ENCODE measurements around the gene KLF15. TPM values are rescaled to one million over a fixed set of nuclear protein-coding genes. Genes with fewer than 3 reads are reported as not detected.

KLF15 gene
- total RNA-seq, 1 donor from 2014 or later: 0.74 TPM

DNA sequence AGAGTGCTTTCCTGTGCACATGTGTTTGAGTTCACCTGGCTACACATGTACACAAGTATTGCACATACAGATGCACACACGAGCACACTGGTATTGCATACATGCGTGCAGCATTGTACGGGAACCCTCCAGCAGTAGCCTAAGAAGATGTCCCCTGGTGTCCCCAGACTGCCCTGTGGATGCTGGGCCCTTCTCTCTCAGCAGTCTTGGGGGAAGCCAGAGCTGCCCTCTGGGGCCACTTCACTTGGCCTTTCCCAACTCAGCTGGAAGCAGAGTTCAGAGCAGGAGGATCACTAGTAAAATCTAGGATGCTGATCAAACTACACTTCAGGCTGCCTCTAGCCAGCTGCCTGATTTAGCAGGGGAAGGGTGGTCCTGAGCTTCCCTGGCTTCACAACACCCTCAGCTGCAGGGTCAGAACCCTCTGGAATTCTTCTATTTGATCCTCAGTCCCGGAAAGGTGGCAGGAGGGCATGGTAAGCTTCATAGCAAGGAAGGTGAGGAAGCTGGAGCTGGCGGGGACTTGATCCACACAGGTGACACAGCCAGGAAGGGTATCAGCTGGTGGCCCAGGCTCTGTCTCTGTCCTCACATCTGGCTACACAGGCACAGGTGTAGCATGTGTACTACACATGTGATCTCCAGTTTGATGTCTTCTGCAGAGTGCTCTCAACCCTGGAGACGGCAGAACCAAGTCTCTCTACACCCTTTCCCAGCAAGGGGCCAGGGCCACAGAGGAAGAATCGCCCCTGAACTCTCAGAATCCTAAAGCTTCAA, 36.5 kb downstream of the KLF15 start:
- Mint-ChIP-seq H3K9me3 (ENCODE audit: unreplicated experiment) (no peaks in the 10 kb centered on the region), H3K4me1 (ENCODE audit: low read depth, unreplicated experiment) (no peaks in the 10 kb centered on the region), H3K27ac (ENCODE audit: unreplicated experiment) (no peak overlapping the region), H3K36me3 (ENCODE audit: unreplicated experiment) (peaks cover 4% of the 10 kb centered on the region), H3K27me3 (ENCODE audit: unreplicated experiment) (no peaks in the 10 kb centered on the region), H3K4me3 (ENCODE audit: unreplicated experiment) (no peak overlapping the region)
- DNase-seq: no peak
- TF ChIP-seq, protein P1, sequence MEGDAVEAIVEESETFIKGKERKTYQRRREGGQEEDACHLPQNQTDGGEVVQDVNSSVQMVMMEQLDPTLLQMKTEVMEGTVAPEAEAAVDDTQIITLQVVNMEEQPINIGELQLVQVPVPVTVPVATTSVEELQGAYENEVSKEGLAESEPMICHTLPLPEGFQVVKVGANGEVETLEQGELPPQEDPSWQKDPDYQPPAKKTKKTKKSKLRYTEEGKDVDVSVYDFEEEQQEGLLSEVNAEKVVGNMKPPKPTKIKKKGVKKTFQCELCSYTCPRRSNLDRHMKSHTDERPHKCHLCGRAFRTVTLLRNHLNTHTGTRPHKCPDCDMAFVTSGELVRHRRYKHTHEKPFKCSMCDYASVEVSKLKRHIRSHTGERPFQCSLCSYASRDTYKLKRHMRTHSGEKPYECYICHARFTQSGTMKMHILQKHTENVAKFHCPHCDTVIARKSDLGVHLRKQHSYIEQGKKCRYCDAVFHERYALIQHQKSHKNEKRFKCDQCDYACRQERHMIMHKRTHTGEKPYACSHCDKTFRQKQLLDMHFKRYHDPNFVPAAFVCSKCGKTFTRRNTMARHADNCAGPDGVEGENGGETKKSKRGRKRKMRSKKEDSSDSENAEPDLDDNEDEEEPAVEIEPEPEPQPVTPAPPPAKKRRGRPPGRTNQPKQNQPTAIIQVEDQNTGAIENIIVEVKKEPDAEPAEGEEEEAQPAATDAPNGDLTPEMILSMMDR (IDR thresholded peaks at IDR 0.05; ENCODE audit: partially characterized antibody, unreplicated experiment): no peak

DNA sequence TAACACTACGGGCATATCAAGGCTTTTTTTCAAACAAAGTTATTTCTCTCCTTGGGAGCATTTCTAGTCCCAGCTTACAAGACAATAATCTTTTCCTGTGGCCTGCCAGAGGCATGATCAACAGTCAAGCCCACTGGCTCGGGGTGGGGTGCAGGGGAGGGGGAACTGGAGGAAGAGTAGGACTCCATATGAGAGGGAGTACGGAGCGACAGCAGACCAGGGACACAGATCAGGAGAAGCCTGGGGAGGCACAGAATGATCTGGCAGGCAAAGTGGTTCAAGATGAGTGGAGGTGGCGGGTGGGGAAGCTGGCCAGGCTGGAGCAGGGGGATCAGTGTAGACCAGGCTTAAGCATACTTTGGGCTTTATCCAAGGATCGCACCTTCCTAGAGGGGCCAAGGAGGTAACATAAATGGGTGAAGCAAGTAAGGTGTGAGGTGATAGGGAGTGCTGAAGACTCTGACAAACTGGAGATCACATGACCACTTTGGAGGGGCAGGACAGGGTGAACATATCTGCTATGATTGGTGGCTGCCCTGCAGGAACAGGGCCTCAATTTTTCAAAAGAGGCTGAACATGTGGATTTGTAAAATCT, 37.4 kb downstream of the KLF15 start:
- TF ChIP-seq, protein P1 (IDR thresholded peaks at IDR 0.05; ENCODE audit: partially characterized antibody, unreplicated experiment): no peak
- Mint-ChIP-seq H3K27ac (ENCODE audit: unreplicated experiment) (no peak overlapping the region), H3K4me3 (ENCODE audit: unreplicated experiment) (no peak overlapping the region)

DNA sequence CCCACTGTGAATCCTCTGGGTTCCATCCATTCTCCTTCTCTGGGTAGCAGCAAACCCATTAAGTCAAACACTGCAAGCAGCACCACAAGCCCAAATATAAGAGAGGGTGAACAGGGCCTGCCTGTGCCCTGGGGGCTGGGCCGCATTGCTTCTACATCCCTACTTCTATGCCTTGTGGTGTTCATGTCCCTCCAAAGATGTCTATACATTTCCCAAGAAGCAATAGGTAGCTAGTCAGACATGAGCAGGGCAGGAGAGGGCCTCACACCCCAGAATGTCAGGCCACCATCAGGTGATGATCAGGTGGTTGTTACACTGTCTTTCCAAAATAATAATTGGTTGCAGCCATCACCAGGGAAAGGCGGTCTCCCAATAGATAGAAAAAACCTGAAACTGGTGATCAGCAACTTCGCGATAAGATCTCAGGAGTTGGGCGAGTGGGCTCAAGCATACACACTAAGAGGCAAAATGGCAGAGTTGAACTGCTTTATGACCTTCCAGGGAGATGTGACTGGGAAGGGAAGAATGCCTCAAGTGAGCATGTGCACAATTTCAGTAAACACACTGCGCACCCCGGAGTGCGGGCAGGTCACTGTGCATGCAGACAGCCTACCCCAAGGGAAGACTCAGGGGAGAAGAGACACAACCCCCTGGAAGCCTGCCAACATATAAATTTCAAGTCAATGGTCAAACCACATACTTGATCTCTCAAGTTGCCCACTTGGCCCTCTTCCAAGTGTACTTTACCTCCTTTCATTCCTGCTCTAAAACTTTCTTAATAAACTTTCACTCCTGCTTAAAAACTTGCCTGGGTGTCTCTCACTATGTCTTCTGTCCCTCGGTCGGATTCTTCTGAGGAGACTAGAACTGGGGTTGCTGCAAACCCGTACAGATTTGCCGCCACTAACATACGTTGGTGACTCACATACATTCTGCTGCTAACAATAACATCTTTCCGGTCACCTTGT, 39.9 kb downstream of the KLF15 start:
- no peak overlapping the region for H3K4me3 Mint-ChIP-seq (ENCODE audit: unreplicated experiment)
- H3K4me1 Mint-ChIP-seq (ENCODE audit: low read depth, unreplicated experiment): no peaks in the 10 kb centered on the region
- peaks cover 16% of the 10 kb centered on the region for H3K36me3 Mint-ChIP-seq (ENCODE audit: unreplicated experiment)
- DNase-seq: no peak
- TF ChIP-seq, protein P1 (IDR thresholded peaks at IDR 0.05; ENCODE audit: partially characterized antibody, unreplicated experiment): no peak
- H3K27ac Mint-ChIP-seq (ENCODE audit: unreplicated experiment): no peak overlapping the region
- H3K27me3 Mint-ChIP-seq (ENCODE audit: unreplicated experiment): peaks cover 4% of the 10 kb centered on the region
- no peaks in the 10 kb centered on the region for H3K9me3 Mint-ChIP-seq (ENCODE audit: unreplicated experiment)

More for the DNA sequence above, 37.4 kb downstream of the KLF15 start:
- peaks cover 2% of the 10 kb centered on the region for H3K27me3 Mint-ChIP-seq (ENCODE audit: unreplicated experiment)
- no peaks in the 10 kb centered on the region for H3K9me3 Mint-ChIP-seq (ENCODE audit: unreplicated experiment)
- H3K4me1 Mint-ChIP-seq (ENCODE audit: low read depth, unreplicated experiment): no peaks in the 10 kb centered on the region
- H3K36me3 Mint-ChIP-seq (ENCODE audit: unreplicated experiment): peaks cover 4% of the 10 kb centered on the region
- DNase-seq: no peak

DNA sequence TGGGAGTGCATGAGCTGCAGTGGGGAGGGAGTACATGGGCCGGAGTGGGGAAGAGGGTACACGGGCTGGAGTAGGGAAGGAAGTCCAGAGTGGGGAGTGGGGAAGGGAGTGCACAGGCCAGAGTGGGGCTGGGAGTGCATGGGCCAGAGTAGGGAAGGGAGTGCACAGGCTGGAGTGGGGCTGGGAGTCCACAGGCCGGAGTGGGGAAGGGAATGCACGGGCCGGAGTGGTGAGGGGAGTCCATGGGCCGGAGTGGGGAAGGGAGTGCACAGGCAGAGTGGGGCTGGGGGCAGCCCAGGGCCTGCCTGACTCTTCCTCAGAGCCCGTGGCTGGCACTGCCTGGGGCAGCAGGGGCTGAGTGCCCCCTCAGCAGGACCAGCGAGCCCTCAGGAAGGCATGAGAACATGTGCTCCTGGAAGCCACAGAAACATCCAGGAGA, 40.7 kb downstream of the KLF15 start:
- TF ChIP-seq, protein P1 (IDR thresholded peaks at IDR 0.05; ENCODE audit: partially characterized antibody, unreplicated experiment): no peak
- Mint-ChIP-seq H3K27me3 (ENCODE audit: unreplicated experiment) (peaks cover 4% of the 10 kb centered on the region), H3K9me3 (ENCODE audit: unreplicated experiment) (no peaks in the 10 kb centered on the region), H3K4me1 (ENCODE audit: low read depth, unreplicated experiment) (no peaks in the 10 kb centered on the region), H3K4me3 (ENCODE audit: unreplicated experiment) (no peak overlapping the region), H3K36me3 (ENCODE audit: unreplicated experiment) (peaks cover 16% of the 10 kb centered on the region), H3K27ac (ENCODE audit: unreplicated experiment) (no peak overlapping the region)
- no peak for DNase-seq
